ENCODE results near the gene ETNPPL.

ETNPPL gene

DNA sequence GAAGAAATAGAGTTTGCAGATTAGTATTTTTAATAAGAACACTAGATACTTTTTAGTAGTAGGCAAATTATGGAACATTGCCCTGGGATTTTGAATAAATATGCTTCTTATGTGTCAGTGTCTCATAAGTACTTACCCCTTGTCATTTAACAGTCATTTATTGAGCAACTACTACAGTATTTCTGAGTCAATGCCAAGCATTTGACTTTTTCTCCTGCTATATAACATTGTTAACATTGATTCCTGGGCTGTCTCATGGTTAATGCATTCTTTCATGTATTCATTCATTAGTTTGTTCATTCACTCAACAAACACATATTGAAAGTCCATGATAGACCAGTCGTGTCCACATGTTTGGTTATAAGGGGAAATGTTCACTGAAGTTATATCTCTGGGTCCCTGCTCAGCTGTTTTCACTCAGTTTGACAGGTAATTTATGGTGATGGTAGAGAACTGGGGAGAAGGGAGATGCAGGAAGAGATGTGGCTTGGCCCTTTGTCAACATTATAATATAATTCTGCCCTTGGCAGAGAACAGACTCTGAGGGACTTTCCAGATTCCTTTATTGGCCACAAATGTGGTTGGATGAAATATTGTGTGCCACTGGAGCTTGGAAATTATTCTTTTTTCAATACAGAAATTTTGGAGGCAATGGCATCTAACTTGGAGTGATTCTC lies 62.6 kb downstream of the ETNPPL start:
- no peak for DNase-seq (ENCODE audit: low read depth in 2 of 2, low spot score in 1 of 2)

DNA sequence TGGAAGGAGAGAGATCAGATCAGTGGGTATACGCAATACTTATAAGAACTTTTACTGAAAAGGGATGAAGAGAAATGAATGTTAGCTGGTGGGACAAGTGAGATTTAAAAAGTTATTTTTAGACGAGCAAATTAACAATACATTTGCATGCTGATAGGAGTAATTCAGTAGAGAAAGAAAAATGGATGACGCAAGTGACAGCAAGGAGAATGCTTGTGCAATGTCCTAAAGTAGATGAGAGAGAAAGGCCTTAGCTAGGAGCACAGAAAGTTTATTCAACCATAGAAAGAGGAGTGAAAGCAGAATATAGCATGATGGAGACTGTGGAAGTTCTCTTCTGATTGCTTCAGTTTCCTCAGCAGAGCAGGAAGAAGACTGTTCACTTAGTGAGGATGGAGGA lies 66.7 kb downstream of the ETNPPL start:
- DNase-seq (ENCODE audit: low read depth in 2 of 2, low spot score in 1 of 2), result no peak

DNA sequence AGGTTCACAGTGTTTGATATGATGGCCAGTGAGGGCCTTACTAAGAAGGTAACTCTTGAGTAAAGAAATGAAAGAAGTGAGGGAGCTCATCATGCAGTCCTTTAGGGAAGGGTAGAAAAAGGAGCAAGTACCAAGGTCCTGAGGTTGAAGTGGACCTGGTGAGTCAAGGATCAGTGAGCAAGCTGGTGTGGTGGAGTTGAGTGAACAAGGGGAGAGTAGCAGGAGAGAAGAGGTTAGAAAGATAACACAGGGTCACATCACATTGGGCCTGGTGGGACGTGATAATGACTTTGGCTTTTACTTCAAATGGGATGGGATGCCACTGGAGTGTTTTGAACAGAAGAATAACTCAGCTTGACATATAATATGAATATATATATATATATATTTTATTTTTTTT lies 67.8 kb downstream of the ETNPPL start:
- DNase-seq (ENCODE audit: low read depth in 2 of 2, low spot score in 1 of 2), result no peak

DNA sequence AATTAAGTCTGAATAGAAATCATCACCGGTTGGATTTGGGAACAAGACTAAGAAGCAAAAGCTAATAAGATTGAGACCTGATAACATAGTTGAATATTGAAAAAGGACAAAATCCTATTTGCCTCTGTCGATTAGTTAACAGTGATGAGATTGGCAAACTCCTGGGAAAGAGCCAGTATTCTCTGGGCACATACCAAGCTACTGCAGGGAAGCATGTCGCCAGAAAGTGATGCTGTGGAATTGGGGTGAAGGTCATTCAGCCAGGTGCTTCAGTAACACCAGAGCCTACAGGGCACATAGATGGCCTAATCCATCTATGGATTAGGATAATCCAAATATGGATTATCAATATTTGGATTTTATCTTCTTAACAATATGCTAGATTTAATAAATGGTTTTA lies 68.4 kb downstream of the ETNPPL start:
- no peak for DNase-seq (ENCODE audit: low read depth in 2 of 2, low spot score in 1 of 2)

DNA sequence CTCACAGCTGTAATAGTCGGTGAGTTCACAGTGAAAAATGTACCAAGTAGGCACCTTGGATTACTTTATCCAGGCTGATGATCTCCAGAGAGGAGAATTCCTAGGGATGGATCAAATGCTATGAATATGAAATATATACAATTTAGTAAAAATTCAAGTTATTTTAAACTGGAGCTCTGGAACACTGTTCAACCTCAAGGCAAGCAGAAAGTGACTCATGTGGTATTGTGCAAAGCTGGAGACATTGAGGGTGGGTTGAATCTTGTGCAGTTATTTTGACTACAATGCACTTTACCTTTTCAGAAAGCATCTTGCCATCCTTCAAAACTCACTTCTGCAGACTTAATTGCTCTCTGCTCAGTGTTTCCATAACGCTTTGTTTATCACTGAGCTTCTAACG lies 69.0 kb downstream of the ETNPPL start:
- no peak for DNase-seq (ENCODE audit: low read depth in 2 of 2, low spot score in 1 of 2)

DNA sequence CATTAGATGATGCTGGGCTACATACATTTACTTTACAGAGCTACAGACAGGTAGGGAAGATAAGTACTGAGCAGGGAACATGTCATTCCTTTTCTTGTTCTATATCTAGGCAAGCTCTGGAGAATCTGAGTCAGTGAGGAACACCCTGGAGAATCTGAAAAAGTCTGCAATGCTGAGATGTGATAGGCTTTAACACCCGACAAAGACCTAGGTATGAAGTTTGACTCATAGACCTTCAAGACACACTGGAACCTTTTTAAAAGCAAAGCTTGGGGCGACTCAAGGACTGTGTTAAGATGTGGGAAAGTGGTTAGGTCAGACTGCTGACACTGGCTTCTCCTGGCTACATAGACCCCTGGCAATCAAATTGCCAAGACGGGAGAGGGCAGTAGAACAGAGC lies 69.6 kb downstream of the ETNPPL start:
- no peak for DNase-seq (ENCODE audit: low read depth in 2 of 2, low spot score in 1 of 2)
